22Rv1 (cell line): ENCODE results near the gene CKS1B.

Source experiments
- ZFX ChIP-seq: fragments of 450-650 bp; IDR thresholded peaks from 2 replicates; pipeline ENCODE4 v1.6.1; 2017; ENCODE audit warnings: antibody characterized with exemption, borderline replicate concordance
- TF ChIP-seq, protein P1 (sequence below): fragments of 450-650 bp; IDR thresholded peaks from 2 replicates; pipeline ENCODE4 v1.5.1; 2017; ENCODE audit warnings: mild to moderate bottlenecking

DNA sequence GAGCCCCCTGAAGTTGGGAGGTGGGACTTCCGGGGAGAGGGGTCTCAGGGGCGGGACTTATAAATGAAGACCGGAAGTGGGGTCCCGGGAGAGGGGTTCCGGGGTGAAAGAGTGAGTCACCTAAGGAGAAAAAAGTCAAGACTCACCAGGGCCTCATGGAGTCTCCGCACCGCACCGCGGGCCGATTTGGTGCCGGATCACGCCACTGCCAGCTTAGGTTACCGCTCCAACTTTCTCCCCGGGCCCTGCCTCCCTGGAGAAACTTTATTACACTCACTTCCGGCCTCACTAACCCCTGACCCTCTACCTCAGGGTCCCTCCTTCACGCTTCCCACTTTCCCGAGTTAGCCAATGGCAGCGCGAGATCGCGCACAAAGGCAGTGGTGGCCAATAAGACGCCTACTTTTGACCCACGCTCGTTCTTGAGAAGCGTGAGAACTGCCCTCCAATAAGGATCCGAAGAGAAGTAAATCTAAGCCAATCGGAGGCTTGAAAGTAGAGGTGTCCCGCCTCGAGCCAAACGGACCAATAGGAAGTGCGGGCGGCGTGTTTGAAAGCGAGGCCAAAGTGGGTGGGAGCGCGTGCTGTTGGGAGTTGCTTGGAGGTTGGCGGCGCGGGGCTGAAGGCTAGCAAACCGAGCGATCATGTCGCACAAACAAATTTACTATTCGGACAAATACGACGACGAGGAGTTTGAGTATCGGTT is at the start of gene CKS1B:
- TF ChIP-seq, protein P1, sequence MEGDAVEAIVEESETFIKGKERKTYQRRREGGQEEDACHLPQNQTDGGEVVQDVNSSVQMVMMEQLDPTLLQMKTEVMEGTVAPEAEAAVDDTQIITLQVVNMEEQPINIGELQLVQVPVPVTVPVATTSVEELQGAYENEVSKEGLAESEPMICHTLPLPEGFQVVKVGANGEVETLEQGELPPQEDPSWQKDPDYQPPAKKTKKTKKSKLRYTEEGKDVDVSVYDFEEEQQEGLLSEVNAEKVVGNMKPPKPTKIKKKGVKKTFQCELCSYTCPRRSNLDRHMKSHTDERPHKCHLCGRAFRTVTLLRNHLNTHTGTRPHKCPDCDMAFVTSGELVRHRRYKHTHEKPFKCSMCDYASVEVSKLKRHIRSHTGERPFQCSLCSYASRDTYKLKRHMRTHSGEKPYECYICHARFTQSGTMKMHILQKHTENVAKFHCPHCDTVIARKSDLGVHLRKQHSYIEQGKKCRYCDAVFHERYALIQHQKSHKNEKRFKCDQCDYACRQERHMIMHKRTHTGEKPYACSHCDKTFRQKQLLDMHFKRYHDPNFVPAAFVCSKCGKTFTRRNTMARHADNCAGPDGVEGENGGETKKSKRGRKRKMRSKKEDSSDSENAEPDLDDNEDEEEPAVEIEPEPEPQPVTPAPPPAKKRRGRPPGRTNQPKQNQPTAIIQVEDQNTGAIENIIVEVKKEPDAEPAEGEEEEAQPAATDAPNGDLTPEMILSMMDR: no peak
- no peak for TF ChIP-seq ZFX
